Upper lobe of right lung (tissue), 1 donor: Measurements from ENCODE around the gene CROCC2. TPM values are rescaled to one million over a fixed set of nuclear protein-coding genes. Genes with fewer than 3 reads are reported as not detected.

Source experiments
- ATAC-seq: fragments of 200-7000 bp; cut with Tn5 transposase; one replicate; pipeline ENCODE4 v1.9.1; 2020; ENCODE audit warnings: mild to moderate bottlenecking, moderate library complexity
- DNase-seq: peaks from one replicate; pipeline ENCODE4 v3.0.0-alpha.2; 2020
- H3K27ac ChIP-seq: fragments of 200-600 bp; one replicate; pipeline ENCODE4 v1.8.0; 2022
- H3K27me3 ChIP-seq: fragments of 200-600 bp; one replicate; pipeline ENCODE4 v1.8.0; 2022; ENCODE audit warnings: mild to moderate bottlenecking
- H3K36me3 ChIP-seq: fragments of 200-600 bp; one replicate; pipeline ENCODE4 v1.8.0; 2022
- H3K4me1 ChIP-seq: fragments of 200-600 bp; one replicate; pipeline ENCODE4 v1.8.0; 2022
- H3K4me3 ChIP-seq: fragments of 200-600 bp; one replicate; pipeline ENCODE4 v1.8.0; 2022; ENCODE audit warnings: mild to moderate bottlenecking
- H3K9me3 ChIP-seq: fragments of 200-600 bp; one replicate; pipeline ENCODE4 v1.8.0; 2022
- CTCF ChIP-seq: fragments of 200-600 bp; IDR thresholded peaks from one replicate; pipeline ENCODE4 v1.8.0; 2022; ENCODE audit warnings: antibody characterized with exemption
- intact Hi-C: fragments of 100-400 bp; cut with DNase I; formaldehyde crosslinking; loops from one replicate; pipeline ENCODE4 v1.11.0; 2022
- total RNA-seq: library from RNA; stranded (reverse); fragmentation: NEBNext Ultra II Directional; extraction: Animal tissue kit (Norgen Biotek cat#: 25700); gene quantifications from one replicate; pipeline ENCODE4 v1.2.1, GENCODE V29; 2021
- donor health status: DM: no; HTN: yes; CAD: no; lungs with severe emphysema.

Gene CROCC2
- total RNA-seq, 1 donor from 2014 or later: 0.26 TPM

GRCh38 chr2:240914645-240915525 is 8.7 kb downstream of the CROCC2 start:
- Histone ChIP-seq H3K36me3 (no peaks in the 10 kb centered on the region), H3K4me3 (no peak overlapping the region), H3K9me3 (no peaks in the 10 kb centered on the region), H3K27me3 (peaks cover 11% of the 10 kb centered on the region), H3K4me1 (peaks cover 30% of the 10 kb centered on the region), H3K27ac (no peak overlapping the region)
- intact Hi-C loops: no loop called here
- DNase-seq (no peak), ATAC-seq (no peak)
- peak; percentile 3 for TF ChIP-seq CTCF

GRCh38 chr2:240915526-240916341 is 9.6 kb downstream of the CROCC2 start:
- H3K4me1 ChIP-seq: peaks cover 30% of the 10 kb centered on the region
- DNase-seq (peak; percentile 60), ATAC-seq (no peak)
- no peak for TF ChIP-seq CTCF
- no peaks in the 10 kb centered on the region for H3K9me3 ChIP-seq
- intact Hi-C loops: no loop called here
- H3K27ac ChIP-seq: no peak overlapping the region
- H3K36me3 ChIP-seq: no peaks in the 10 kb centered on the region
- H3K4me3 ChIP-seq: no peak overlapping the region
- H3K27me3 ChIP-seq: peaks cover 11% of the 10 kb centered on the region

- peaks cover 30% of the 10 kb centered on the region for H3K4me1 ChIP-seq
- TF ChIP-seq CTCF: no peak
- H3K9me3 ChIP-seq: no peaks in the 10 kb centered on the region
- no peaks in the 10 kb centered on the region for H3K36me3 ChIP-seq
- intact Hi-C loops: no loop called here
- H3K27ac ChIP-seq: peak overlapping the region; percentile 32
- H3K4me3 ChIP-seq: no peak overlapping the region
- ATAC-seq (peak; percentile 24), DNase-seq (peak; percentile 76)
- H3K27me3 ChIP-seq: peaks cover 11% of the 10 kb centered on the region
These were observed 10.5 kb downstream of the CROCC2 start for GRCh38 chr2:240916571-240917008.

- intact Hi-C loops: no loop called here
- H3K4me3 ChIP-seq: no peak overlapping the region
- TF ChIP-seq CTCF: no peak
- peak overlapping the region; percentile 32 for H3K27ac ChIP-seq
- peak; percentile 65 for DNase-seq
- H3K9me3 ChIP-seq: no peaks in the 10 kb centered on the region
- ATAC-seq: no peak
- peaks cover 11% of the 10 kb centered on the region for H3K27me3 ChIP-seq
- H3K36me3 ChIP-seq: no peaks in the 10 kb centered on the region
- H3K4me1 ChIP-seq: peaks cover 30% of the 10 kb centered on the region
These were observed 11.0 kb downstream of the CROCC2 start for GRCh38 chr2:240917009-240917683.

- no peaks in the 10 kb centered on the region for H3K36me3 ChIP-seq
- intact Hi-C loops: no loop called here
- H3K4me3 ChIP-seq: no peak overlapping the region
- ATAC-seq (no peak), DNase-seq (peak; percentile 59)
- H3K27me3 ChIP-seq: peaks cover 11% of the 10 kb centered on the region
- TF ChIP-seq CTCF: no peak
- no peaks in the 10 kb centered on the region for H3K9me3 ChIP-seq
- peaks cover 30% of the 10 kb centered on the region for H3K4me1 ChIP-seq
- no peak overlapping the region for H3K27ac ChIP-seq
These were observed 11.6 kb downstream of the CROCC2 start for GRCh38 chr2:240917684-240918257.
